GM21786 (cell line): ENCODE data around the gene SGPP1.
"Not testable (repeated sequence)": the region's sequence is repeated elsewhere in the genome, so short reads cannot be mapped to it uniquely, and the experiment has no call there.

Experiments used
- ATAC-seq: cut with Tn5 transposase; IDR thresholded peaks from one replicate; pipeline ENCODE4 v1.9.1; 2021; ENCODE audit not compliant: unreplicated experiment

SGPP1 gene

DNA sequence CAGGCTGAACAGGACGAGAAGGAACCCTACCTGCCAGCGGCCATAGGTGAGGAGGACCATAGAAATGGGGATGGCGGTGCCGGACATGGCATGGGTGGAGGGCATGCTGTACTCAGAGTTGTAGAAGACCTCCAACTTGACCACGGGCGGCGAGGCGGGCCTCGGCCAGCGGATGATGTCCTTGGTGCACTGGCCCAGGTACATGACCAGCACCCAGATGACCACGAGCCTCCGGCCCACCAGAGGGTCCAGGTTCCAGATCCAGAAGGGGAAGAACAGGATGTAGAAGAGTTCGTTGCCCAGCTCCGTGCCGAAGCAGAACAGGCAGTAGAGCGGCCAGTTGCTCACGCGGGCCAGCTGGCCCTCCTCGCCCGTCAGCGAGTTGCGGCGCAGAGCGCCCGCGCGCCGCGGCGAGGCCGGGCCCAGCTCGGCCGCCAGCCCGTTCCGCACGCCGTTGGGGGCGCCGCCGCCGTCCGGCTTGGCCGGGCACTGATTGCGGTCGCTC, 582 bp downstream of the SGPP1 start:
- peak; percentile 30 for ATAC-seq

DNA sequence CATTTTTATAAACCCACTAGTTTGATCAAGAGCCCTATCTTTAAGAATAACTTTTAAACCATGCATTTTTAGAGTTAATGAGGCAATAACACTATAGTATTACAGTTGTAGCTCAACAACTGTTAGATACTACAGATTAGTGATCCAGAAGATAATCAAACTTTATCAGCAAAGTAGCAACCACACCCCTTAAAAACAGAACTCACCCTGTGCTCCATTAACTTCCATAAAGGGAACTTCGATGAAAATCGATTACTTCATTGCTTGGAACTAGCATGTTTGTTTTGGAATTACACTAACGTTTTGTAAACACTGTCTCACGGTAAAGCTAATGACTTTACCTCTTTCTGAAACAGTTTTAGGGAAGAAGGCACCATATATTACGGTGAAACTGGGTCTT, 1.4 kb downstream of the SGPP1 start:
- ATAC-seq, result no peak

GRCh38 chr14:63725786-63726460, 1.9 kb downstream of the SGPP1 start:
- no peak for ATAC-seq

- no peak for ATAC-seq
These were observed 10.2 kb downstream of the SGPP1 start for GRCh38 chr14:63717702-63718101.

DNA sequence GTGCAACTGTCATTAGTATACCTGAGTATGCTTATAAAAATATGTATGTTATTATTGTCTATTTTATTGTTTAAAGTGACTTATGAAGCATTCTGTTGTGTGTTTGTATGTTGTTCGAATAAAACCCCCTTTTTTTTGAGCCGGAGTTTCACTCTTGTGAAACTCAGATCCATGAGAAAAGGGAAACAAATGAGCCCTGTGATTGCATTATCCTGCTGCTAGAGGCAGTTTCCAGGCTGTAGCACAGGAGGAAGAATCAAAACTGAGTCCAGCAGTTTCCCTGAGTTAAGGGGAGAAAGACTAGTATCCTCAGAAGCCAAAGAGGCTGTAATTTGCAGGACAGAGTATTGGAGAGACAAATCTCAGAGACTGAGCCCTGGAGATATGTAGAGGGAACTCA, 12.5 kb downstream of the SGPP1 start:
- ATAC-seq, result no peak

- no peak for ATAC-seq
These were observed 14.1 kb downstream of the SGPP1 start for GRCh38 chr14:63713764-63714163.

DNA sequence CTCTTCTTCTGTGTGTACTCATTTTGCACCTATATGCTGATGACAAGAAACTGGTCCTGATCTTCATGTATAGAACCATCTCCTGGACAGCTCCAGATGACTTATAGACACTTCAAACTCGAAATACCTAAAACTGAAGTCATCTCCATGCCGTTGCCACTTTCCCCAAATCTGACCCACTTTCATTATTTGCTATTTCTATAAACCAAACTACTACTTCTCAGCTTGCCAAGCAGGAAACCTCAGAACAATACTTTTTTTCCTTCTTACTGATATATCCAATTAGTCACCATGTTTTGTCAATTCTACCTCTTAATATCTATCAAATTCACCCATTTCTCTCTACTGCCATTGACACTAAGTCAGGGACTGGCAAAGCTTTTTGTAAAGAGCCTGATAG, 14.8 kb downstream of the SGPP1 start:
- no peak for ATAC-seq

DNA sequence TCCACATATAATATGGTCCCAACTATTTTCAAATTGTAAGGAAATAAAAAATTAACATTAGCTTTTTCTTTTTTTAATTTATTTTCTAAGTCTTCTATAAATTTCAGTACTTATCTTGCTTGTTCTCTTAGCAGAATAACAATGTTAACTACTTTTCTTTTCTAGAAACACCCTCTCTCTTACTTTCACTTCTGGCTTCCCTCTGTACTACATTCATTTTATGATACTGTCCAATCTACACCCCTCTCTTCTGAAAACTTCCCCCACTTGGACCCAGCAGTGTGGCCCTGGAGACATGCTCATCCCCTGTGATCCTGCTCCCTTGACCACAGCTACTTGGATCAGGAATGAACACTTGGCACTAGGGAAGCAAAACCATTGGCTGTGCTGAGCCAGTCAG, 15.7 kb downstream of the SGPP1 start:
- ATAC-seq, result no peak

- no peak for ATAC-seq
These were observed 17.4 kb downstream of the SGPP1 start for GRCh38 chr14:63710497-63710896.

GRCh38 chr14:63709589-63709988, 18.3 kb downstream of the SGPP1 start:
- ATAC-seq, result no peak

DNA sequence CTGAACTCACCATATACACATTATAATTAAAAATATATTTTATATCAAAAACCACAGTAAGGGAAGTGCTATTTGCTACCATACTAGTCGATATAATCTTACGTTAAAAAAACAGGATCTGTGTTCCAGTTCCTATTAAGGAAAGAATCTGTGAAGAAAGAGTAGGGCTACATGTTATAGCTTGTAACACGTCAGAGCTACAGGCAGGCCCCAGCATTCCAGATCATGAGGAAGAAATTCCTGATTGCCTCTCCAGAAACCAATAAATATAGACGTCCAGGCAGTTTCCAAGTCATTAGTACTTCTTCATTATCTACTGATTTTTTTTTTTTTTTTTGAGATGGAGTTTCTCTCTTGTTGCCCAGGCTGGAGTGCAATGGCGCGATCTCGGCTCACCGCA, 20.6 kb downstream of the SGPP1 start:
- no peak for ATAC-seq

DNA sequence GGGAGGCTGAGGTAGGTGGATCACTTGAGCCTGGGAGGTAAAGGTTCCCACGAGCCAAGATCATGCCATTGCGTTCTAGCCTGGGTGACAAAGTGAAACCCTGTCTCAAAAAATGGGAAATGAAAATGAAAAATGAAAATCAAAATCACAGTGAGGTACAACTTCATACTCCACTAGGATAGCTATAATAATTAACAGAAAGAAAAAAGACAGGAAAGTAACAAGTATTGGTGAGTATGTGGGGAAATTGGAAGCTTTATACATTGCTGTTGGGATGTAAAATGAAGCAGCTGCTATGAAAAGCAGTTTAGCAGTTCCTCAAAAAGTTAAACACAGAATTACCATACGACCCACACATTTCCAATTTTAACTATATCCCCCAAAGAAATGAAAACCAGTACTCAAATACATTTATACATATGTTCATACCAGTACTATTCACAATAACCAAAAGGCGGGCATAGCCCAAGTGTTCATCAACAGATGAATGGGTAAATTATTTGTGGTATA, 22.2 kb downstream of the SGPP1 start:
- ATAC-seq, result peak; percentile 68

- not testable (repeated sequence) for ATAC-seq
These were observed 25.3 kb downstream of the SGPP1 start for GRCh38 chr14:63702530-63702929.

GRCh38 chr14:63701606-63702299, 26.1 kb downstream of the SGPP1 start:
- no peak for ATAC-seq

DNA sequence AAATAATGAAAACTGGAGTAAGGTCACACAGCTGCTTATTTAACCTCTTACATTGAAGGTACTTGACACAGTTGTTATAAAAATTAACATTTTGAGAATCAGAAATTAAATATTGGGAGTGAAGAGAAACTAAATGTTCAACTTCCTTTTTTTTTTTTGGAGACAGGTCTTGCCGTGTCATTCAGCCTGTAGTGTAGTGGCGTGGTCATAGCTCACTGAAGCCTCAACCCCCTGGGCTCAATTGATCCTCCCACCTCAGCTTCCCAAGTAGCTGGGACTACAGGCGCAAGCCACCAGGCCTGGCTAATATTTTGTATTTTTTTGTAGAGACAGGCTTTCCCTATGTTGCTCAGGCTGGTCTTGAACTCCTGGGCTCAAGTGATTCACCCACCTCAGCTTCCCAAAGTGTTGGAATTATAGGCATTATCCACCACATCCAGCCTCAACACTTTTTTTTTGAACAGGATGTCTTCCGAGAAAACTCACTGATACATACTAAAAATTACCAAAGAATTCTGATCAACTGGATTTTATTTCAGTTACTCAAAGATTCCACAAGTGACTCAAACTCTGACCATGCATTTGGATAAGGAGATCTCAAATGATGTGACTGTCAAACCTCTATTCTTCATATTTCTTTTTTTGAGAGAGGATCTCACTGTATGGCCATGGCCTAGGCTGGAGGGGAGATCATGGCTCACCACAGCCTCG, 35.4 kb downstream of the SGPP1 start:
- no peak for ATAC-seq

GRCh38 chr14:63689132-63689531, 38.7 kb downstream of the SGPP1 start:
- ATAC-seq, result no peak

DNA sequence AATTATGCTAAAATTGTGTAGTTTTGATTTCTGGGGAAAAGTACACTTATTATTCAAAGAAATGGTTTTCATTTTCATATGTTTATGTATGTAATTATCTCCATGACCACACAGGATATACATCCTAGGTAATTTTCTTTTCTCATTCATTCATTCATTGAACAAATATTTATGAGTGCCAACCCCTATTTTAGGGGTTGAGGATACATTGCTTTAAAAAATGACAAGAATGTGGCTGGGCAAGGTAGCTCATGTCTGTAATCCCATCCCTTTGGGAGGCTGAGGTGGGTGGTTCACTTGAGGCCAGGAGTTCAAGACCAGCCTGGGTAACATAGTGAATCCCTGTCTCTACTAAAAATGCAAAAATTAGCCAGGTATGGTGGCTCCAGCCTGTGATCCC, 40.9 kb downstream of the SGPP1 start:
- no peak for ATAC-seq

DNA sequence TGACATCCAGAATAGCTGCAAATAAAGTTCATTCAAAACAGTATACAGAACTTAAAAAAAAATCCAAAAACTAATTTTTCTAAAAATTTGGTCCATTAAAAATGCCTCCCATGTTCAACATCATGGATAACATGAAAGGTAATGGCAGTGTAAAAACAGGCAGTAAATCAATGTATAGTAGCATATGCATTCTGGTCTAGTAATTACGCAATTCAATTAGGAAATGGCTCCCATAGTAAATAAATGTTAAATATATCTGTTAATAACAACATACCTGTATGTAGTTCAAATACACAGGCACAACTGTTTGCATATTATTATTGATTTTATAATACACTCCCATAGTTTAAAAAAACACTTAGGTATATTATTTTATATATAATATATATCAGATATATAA, 42.5 kb downstream of the SGPP1 start:
- ATAC-seq, result no peak

GRCh38 chr14:63682727-63683593, 44.9 kb downstream of the SGPP1 start:
- ATAC-seq, result no peak

- no peak for ATAC-seq
These were observed 49.3 kb downstream of the SGPP1 start for GRCh38 chr14:63678536-63678935.

- ATAC-seq, result no peak
These were observed 49.9 kb downstream of the SGPP1 start for GRCh38 chr14:63677891-63678379.
